Colon (tissue), 2 donors: Measurements from ENCODE around the gene TNS3.

Experiments used
- FAIRE-seq: peaks from 2 replicates; lab custom pipeline; 2012; peaks lifted over from hg19 to GRCh38; lab: Jason Lieb, UNC
- donor health status: control.
- donor health status: control.

TNS3 gene

DNA sequence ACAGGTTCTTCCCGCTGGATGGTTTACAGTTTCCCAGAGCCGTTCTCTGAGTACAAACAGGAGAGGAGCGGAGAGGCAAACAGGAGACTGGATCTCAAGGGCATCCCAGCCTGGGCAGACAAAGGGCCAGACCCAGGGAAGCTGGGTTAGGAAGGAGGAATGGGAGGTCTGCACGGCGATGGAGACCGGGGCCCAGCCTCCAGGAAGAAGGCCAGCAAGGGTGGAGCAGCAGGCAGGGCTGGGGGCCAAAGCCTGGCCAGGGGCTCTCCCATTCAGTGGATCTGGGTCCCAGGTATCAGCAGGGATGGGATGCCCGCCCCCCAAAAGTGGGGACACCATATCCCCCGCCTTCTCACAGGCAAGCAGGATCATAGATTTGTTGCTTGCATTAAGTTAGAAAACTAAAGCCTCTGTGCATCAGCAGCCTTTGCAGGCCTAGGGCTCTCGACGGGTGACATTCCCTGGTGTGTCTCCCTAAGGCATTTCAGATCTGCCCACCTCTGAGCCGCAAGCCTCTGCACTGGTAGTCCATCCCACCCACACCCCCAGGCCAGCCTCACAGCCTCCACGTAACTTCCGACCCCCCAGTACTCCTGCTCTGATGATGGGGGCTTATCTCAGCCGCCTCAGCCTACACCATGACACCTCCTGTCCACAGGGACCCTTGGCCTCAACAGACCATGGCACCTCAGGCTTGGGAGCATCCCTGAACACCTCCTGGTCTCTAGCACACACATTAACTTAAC is 59.9 kb downstream of the TNS3 start:
- FAIRE-seq, result no peak

DNA sequence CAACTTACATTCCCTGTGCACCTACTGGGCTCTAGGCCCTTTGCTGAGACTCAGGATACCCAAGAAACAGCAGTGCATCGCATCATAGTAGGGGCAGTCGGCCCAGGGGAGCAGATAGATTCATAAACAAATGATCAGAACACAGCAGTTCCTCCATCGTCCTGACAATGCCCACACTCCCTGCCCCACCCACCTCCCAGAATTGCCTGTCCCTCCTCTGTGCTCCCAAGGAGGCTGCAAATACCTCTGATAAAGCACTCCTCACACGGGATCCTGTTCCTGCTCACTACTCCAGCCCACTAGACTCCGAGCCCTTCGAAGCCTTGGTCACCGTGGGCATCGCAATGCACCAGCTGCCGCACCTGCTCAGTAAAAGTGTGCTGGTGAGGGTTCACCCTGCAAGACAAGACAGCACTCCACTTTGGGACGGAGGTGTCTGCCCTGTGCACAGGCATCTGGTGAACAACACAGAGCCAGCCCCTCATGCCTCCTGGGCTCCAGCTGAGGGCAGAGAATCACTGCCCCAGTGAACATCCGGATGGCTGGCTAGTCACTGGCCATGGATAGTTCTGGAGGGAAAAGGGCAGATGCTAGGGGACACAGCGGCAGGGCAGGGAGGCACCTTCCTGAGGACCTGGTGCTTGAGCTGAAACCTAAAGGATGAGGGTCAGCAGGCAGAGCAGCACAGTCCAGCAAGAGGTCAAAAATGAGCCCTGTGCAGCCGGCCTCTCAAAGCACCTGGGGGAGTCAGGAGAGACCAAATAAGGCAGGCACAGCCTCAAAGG is 60.7 kb downstream of the TNS3 start:
- FAIRE-seq, result no peak

DNA sequence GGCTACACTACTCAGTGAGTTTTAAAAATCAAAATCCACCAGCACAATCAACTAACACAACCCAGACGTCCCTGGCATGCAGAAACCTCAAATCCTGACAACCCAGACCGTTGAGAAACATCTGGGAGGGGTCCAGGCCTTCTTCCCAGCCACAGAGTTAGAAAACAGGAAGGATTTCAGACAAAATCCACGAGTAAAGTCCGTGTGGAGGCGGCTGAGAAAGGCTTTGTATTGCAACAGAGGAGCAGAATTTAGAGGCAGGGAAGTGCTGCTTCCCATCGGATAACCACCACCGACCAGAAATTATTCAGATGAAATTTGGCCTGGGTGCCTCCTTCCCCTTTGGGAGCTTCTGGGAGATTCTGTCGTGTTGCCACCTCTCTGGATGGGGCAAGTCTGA is 61.5 kb downstream of the TNS3 start:
- FAIRE-seq, result no peak

DNA sequence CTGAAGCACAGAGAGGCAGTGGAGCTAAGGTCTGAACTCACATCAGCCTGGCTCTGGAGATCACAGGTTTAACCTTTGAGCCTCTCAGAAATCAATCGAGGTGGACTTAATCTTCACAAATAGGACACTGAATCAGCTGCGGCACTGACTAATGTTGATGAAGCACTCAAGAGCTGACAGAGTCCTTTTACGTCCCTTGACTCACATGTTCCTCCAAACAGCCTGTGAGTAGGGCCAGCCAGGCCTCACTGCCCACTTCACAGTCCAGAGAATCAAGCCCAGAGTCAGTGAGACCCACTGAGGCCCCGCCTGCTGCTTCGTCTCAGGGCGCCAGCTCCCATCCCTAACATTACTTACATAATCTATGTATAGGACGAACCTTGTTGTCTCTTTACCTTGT is 63.1 kb downstream of the TNS3 start:
- FAIRE-seq, result no peak

DNA sequence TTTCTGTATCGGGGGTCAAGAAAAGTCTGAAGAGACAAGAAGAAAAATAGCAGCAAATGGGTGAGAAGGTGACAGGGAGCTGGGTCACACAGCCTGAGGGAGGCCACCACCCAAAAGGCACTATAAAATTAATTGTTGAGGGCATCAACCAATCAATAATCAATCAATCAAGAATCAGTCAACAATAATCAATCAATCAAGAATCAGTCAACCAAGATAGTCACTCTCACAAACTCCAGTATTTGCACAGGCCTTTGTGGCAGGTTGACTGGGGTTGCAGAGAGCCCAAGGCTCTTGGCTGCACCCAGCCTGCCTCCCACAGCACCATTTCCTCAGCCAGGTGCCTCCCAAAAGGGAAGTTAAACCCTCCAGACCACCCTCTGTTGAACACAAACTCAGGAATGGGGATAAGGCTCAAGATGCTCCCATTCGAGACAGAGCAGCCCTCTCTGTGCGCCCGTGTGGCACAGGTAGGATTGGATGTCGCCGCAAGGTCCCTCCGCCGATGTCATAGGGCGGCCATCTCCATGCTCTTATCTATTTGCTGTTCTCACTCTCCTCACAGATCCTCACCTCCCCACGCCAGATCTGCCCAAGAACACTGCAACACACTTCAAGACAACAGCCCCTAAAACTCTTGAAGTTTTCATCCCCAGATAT is 64.0 kb downstream of the TNS3 start:
- no peak for FAIRE-seq

DNA sequence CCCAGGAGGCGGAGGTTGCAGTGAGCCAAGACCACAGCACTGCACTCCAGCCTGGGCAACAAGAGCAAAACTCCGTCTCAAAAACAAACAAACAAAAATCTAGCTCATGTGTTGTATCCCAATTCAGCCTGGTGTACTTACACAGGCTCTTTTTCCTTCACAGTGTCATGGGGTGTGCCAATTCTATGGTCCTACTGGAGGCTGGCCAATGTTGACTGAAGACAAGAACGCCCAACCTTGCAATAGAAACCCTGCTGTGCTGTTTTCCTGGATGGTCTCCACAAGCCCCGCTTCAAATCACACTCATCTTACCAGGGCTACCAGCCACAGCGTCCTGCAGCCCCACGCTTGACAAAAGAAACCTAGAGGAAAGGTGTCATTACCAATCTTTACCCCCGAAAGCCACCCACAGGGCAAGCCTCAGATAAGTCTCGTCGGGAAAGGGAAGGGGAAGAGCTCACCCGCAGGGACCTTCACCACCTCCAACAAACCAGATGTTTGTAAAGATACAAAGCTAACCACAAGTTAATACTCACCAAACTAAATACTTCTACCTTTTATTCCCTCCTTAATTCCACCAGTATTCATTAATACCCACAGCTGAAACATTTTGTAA is 64.8 kb downstream of the TNS3 start:
- no peak for FAIRE-seq

DNA sequence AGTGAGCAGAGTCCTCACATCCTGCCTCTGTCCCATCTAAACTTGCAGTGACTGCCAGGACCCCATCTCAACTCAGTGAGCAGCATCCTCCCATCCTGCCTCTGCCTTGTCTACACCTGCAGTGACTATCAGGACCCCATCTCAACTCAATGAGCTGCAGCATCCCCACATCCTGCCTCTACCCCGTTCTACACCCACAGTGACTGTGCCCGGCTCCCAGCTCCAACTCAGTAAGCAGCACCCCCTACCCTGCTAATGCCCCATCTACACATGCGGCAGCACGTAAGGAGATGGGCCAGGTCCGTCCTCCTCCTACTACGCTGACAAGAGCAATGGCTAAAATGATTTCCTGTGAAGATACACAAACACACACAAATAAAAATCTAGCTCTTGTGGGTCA is 65.5 kb downstream of the TNS3 start:
- no peak for FAIRE-seq

DNA sequence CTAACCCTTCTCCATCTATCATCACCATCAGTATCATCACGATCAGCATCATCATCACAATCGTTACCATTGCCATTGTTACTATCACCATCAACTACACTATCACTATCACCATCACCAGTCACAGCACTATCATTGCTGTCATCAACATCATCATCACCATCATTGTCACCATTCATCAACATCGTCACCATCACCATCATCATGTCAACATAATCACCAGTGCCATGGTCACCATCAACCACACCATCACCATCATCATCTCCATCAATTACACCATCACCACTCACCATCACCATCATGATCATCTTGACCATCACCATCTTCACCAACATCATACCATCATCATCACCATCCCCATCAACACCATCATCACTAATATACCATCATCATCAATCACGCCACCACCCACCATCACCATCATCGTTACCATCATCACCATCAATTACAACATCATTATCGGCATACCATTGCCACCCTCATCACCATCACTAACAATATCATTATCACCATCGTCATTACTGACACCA is 66.5 kb downstream of the TNS3 start:
- no peak for FAIRE-seq

DNA sequence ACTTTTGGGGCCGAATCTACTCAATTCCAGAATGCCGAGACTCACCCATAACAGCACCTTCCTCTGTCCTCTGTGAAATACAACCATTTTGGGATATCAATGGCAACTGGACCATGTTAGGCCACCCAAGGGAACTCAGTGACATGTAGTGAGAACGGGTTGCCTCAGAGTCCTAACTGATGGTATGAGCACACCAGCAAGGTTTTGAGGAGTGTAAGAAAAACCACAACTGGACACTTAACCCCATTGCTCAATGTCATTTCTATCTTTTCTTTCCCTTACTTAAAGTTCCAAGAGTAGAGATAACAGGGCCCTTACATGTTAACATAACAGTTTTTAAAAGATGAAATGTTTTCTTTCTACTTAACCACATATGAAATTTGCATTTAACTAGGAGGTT is 67.1 kb downstream of the TNS3 start:
- no peak for FAIRE-seq

DNA sequence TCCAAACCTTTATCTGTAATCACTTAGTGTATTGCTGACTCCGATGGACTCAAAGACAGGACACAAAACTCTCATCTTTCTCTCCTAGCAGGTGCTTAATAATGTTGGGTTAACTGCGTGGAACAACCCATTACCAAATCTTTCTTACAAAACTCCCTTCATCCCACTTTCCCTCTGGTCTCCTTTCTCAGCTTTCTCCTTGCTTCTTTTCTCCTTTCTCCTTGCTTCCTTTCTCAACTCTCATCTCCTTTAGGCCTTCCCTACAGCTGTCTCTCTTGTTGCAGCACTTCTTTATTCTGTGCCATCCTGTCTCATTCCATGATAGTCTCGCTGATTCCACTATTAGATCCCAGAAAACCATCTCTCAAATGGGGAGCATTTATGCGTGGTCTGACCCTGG is 67.5 kb downstream of the TNS3 start:
- no peak for FAIRE-seq

DNA sequence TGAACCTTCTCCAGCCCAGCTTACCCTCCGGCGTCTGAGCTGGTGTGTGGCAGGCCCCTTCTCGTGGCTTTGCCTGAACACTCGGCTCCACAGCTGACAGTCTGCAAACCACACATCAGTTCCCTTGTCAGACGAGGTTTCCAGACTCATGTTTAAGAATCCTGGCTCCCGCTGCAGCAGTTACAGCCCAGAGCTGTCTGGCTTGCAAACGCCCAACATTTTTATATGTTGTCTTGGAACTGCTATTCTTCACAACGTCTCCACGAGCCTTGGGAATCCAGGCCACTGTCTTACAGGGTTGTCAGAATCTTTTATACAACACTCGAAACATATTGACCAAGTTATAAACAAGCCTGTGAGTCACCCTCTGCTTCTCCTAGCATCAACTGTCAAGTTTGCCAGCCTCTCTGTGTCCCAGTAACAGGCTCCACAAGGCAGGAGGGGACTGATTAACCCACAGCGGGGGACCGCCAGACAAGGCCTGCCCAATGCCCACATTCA is 68.1 kb downstream of the TNS3 start:
- no peak for FAIRE-seq

DNA sequence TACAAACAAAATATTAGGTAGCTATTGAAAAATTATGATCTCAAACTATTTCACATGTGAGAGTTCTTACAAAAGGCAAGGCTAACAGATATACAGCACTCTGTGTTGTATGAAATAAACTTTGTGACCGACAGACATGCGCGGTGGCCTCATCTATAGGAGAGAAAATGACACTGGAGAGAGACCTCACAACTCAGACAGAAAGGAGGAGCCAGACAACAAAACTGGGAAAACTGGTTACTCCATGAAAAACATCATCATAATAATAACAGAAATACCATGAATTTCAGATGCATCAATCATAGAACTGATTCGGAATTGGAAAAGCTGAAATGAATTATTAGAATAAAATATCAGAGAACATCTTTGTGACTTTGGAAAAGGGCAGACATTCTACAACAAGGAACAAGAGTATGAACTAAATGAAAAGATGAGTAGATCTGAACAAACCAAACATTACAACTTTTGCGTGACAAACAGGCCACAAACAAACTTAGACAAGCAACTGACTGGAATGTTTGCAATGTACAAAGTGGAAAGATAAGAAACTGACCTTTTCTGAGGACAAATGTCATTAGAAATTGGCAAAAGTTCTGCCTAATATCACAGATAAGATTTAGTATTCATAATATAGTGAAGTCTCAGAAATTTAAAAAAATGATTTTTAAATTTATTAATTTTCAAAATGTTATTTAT is 69.3 kb downstream of the TNS3 start:
- FAIRE-seq, result no peak

DNA sequence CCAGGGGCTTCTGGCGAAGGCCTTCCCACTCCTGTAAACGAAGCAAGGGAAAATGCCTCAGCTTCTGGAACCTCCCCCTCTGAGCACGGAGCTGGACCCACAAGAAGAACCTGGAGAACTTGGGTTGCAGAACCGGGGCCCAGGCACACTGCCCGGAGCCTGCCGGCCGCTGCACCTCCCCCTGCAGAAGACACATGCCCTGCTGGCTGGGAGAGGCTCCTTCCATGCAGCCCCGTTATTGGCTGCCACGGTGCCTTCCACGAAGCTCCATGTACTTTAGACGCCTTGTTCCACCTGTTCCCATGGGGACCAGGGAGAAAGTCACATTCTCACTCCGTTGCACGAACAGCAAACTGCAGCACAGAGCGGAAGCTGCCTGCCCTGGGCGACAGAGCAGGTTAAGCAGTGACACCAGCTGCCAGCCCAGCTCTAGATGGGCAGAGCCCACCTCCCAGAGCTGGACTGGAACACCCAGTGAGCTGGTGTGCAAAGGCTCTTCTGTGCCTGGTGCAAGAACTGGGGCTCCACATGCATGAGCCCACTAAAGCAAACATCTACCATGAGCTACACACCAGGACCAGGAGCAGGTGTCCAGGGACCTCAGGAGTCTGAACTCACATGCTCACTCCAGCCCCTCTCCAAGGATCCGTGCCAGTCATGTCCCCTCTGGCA is 70.1 kb downstream of the TNS3 start:
- FAIRE-seq, result no peak

DNA sequence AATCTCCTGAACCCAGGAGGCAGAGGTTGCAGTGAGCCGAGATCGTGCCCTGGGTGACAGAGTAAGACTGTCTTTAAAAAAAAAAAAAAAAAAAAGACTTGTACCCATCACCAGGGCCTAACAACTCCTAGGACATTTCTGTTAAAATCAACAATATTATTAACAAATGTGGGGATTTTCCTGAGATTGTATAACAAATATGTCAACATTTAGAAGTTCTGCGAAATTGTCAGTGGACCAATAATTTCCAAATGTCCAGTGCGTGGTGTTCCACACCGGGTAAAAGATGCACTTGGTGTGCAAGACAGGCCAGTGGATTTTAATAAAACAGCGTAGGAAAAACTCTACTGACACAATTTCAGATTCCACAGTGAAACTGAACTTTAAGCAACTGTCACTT is 71.1 kb downstream of the TNS3 start:
- FAIRE-seq, result no peak

DNA sequence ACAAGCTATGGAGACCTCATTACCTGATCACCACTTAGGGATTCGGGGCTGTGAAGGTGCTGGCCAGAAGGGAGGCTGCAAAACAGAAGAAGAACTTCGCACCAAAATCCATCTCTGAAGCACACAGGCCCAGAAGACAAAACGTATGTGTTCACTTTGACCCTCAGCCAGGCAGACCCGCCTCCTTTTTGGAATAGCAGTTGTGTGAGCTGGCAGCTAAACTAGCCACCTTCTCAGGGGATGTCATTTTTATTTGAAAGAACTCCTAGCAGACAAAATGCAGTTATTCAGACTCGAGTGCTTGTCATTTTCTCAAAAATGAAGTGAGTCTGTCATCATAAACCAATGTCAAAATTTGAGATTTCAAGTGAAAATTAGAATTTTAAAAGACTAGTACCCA is 71.7 kb downstream of the TNS3 start:
- no peak for FAIRE-seq

DNA sequence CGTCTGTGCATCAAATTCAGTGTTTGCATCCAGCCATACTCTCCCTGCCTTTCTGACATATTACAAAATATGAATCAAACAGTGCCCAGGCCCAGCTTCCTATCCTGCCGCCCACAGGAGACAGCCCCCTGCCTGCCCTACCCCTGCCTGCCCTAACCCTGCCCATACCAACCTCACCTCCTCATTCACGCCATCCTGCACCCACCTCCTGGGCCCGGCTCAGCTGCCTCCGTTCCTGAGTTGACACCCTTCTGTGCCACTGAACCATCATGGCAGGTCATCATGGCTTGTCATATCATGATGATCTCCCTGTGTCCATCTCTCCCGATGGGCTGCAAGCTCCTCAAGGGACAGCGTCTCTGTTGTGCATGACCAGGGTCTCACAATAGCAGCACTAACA is 72.3 kb downstream of the TNS3 start:
- FAIRE-seq, result no peak

DNA sequence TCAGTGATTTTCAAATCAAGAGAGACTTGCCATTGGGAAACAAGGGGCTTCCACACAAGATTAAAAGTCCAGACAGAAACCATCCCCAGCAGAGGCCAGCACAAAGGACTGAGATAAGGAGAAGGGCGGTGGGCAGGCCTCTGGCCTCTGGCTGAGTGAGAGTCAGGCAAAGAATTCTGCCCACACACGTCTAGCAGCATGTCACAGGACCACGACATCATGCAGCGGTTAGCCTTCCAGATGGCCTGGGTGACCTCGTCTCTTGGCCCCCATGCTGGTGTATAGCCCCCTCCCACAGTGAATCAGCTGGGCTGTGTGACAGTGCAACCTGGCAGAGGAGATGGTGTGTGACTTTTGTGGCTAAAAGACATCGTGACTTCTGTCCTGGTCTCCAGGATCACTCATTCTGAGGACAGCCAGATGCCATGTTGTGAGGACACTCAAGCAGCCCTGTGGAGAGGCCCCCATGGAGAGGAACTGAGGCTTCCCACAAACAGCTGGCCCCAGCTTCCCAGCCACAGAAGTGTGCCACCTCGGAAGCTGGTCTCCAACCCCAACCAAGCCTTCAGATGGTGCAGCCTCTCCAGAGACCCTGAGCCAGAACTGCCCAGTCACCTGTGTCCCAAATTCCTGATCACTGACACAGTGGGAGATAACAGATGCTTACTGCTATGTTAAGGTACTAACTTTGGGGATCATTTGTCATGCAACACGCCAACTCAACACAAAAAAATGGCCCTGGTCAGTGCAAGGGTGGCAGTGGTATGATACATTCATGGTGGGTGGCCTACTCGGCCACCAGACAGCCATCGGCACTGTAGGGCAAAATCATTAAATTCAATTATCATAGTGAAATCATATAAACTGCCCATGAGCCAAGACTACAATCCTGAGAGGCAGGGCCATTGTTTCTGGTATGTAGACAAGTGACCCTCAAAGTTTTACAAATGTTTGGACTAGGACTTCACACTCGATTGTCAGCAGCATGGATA is 73.2 kb downstream of the TNS3 start:
- no peak for FAIRE-seq

DNA sequence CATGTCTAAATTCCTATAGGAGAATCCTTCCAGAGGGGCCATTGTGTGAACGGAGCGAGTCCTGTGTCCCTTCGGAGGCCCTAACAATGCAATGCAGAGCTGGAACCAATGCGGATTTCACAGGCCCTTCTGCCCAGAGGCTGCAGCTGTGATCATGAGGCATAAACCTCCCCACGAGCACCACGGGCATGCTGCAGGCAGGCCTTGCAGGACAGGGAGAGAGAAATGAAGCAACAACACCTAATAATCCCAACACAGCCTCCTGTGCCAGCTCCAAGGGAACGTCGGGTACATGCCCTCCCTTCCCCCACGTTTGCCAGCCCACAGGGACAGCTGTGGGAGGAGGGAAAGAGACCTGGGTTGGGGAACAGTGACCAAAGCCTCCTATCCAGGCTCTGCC is 74.4 kb downstream of the TNS3 start:
- FAIRE-seq, result no peak

DNA sequence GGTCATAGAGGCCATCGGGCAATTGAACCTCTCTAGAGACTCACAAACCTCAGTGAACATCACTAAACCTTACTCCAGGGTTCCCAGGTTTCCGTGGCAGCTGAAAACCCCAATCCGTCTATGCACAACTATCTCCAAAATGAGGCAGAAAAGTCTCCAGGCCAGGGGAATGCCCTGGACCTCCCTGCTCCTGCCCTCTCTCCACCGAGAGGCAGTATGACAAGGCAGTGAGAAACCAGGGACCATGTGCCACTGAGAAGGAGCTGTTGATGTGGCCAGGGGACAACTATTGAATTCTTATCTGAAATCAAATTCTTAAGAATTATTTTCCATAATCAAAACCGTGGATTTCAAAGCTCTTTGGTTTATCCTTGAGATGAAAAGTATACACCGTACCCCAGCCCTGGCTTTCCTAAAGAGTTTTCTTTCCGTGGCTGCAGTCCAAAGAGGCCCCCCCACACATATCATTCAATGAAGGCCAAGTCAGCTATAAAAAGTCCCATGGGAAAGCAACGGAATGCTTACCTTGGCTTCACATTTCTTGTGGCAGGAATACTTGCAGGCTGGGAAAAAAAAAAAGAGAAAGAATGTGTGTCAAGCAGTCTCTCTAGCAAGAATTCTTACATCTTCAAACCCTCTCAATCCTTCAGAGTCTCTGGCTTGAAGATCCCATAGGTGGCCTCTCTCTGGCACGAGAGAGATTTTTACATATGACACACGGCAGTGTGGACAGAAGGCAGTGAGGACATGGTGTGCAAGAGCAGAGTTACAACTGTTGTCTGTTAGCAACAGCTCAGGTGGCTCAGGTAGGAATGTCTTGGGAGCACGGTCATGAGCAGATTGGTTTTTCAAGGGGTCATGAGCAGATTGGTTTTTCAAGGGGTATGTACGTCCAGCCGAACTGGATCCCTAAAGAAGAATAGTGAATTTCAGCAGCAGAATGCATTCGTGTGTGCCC is 75.2 kb downstream of the TNS3 start:
- no peak for FAIRE-seq
